ENCODE measurements around the gene TMEM239. TPM values are rescaled to one million over a fixed set of nuclear protein-coding genes. Genes with fewer than 3 reads are reported as not detected.

TMEM239 gene
- total and polyA plus RNA-seq, 12 donors, result 0.08 TPM; not detected in 11

GRCh38 chr20:2840138-2840966 is 24.2 kb downstream of the TMEM239 start, which contains the start of the genes PCED1A and VPS16:
TSS of gene PCED1A (minus strand) at chr20:2840655. CDS start at chr20:2839912, 743 bp downstream.
TSS of gene VPS16 (plus strand) at chr20:2840745. CDS start at chr20:2840775, 30 bp downstream.
- peak within 1 kb of the TSS; percentile 67 to 81 (median 70) for H3K4me3 ChIP-seq
- no peaks in the 10 kb centered on the region for H3K9me3 ChIP-seq (replicated peaks in 1 of 3)
- DNase-seq, result peak; percentile 83 to 92 (median 89)
- WGBS, 4 donors, result 0 to 3% (median 2%) methylated on average over 1 to 98 of the region's 98 CpGs; no CpG with 5 or more reads in 1 of the 4 donors
- peaks cover 12 to 17% of the 10 kb centered on the region in 2 donors for H3K4me1 ChIP-seq (replicated peaks in 1 of 2)
- TF ChIP-seq POLR2A (IDR thresholded peaks at IDR 0.05) (peak; percentile 40 to 50), CTCF (IDR thresholded peaks at IDR 0.05) (no peak)
- H3K27me3 ChIP-seq, result no peaks in the 10 kb centered on the region
- intact Hi-C loops (cut with DNase I), result no loop called here
- peak within 1 kb of the TSS; percentile 61 to 94 (median 83) for H3K27ac ChIP-seq
- no peaks in the 10 kb centered on the region for H3K36me3 ChIP-seq (replicated peaks in 1 of 2)

GRCh38 chr20:2840967-2841531 is 24.9 kb downstream of the TMEM239 start:
- H3K9me3 ChIP-seq (replicated peaks in 1 of 3), result no peaks in the 10 kb centered on the region
- H3K4me3 ChIP-seq, result peak overlapping the region in 3 of 4 donors; percentile 67 to 70 (median 69)
- TF ChIP-seq POLR2A (IDR thresholded peaks at IDR 0.05), result no peak
- TF ChIP-seq CTCF (IDR thresholded peaks at IDR 0.05), result no peak
- peaks cover 12 to 17% of the 10 kb centered on the region in 2 donors for H3K4me1 ChIP-seq (replicated peaks in 1 of 2)
- peak; percentile 43 to 80 (median 64) for DNase-seq
- intact Hi-C loops (cut with DNase I), result no loop called here
- H3K27me3 ChIP-seq, result no peaks in the 10 kb centered on the region
- peak overlapping the region in 3 of 5 donors; percentile 72 to 94 (median 91) for H3K27ac ChIP-seq
- 4 to 15% (median 6%) methylated on average over 13 to 33 of the region's 33 CpGs for WGBS, 4 donors
- H3K36me3 ChIP-seq (replicated peaks in 1 of 2), result no peaks in the 10 kb centered on the region

- peaks cover 7 to 11% of the 10 kb centered on the region in 2 donors for H3K4me1 ChIP-seq (replicated peaks in 1 of 2)
- H3K4me3 ChIP-seq, result no peak overlapping the region
- DNase-seq, result no peak
- intact Hi-C loops (cut with DNase I), result no loop called here
- no peaks in the 10 kb centered on the region for H3K9me3 ChIP-seq (replicated peaks in 1 of 3)
- 72 to 87% (median 81%) methylated on average over 2 of the region's 2 CpGs for WGBS, 4 donors
- H3K36me3 ChIP-seq (replicated peaks in 1 of 2), result no peaks in the 10 kb centered on the region
- no peaks in the 10 kb centered on the region for H3K27me3 ChIP-seq
- no peak for TF ChIP-seq CTCF (IDR thresholded peaks at IDR 0.05)
- no peak for TF ChIP-seq POLR2A (IDR thresholded peaks at IDR 0.05)
- no peak overlapping the region for H3K27ac ChIP-seq
These were observed 29.4 kb downstream of the TMEM239 start for GRCh38 chr20:2845607-2846006.

GRCh38 chr20:2846698-2847097 is 30.5 kb downstream of the TMEM239 start:
- DNase-seq, result peak in 1 of 7 donors; percentile 3
- H3K4me1 ChIP-seq (replicated peaks in 1 of 2), result peaks cover under 1 to 6% of the 10 kb centered on the region in 2 donors
- no peak overlapping the region for H3K27ac ChIP-seq
- H3K36me3 ChIP-seq (replicated peaks in 1 of 2), result no peaks in the 10 kb centered on the region
- no peak overlapping the region for H3K4me3 ChIP-seq
- 86 to 99% (median 91%) methylated on average over 5 of the region's 5 CpGs for WGBS, 4 donors
- no peaks in the 10 kb centered on the region for H3K9me3 ChIP-seq (replicated peaks in 1 of 3)
- intact Hi-C loops (cut with DNase I), result no loop called here
- TF ChIP-seq CTCF (IDR thresholded peaks at IDR 0.05) (no peak), POLR2A (IDR thresholded peaks at IDR 0.05) (no peak)
- no peaks in the 10 kb centered on the region for H3K27me3 ChIP-seq

Data from adrenal gland (tissue), 12 donors.